K562 (cell line): ENCODE data around the gene QRICH1. TPM values are rescaled to one million over a fixed set of nuclear protein-coding genes. Genes with fewer than 3 reads are reported as not detected.

Experiments used
- ARID1B ChIP-seq: fragments of 450-650 bp; IDR thresholded peaks from 2 replicates; pipeline ENCODE4 v1.6.1; 2016; ENCODE audit warnings: antibody characterized with exemption, mild to moderate bottlenecking, inconsistent platforms
- ATF7 ChIP-seq: fragments of 450-650 bp; IDR thresholded peaks from 2 replicates; pipeline ENCODE4 v1.7.1; 2014; ENCODE audit warnings: mild to moderate bottlenecking, moderate library complexity
- BMI1 ChIP-seq: fragments of 150-350 bp; IDR thresholded peaks from 2 replicates; pipeline ENCODE4 v1.6.1; 2014; ENCODE audit warnings: low read length
- CBFA2T3 ChIP-seq: fragments of 450-650 bp; IDR thresholded peaks from 2 replicates; pipeline ENCODE4 v1.6.1; 2017
- CC2D1A ChIP-seq: fragments of 450-650 bp; IDR thresholded peaks from 2 replicates; pipeline ENCODE4 v1.6.1; 2017; ENCODE audit warnings: mild to moderate bottlenecking
- CREM ChIP-seq: IDR thresholded peaks from 2 replicates; pipeline ENCODE4 v1.6.1; 2014; ENCODE audit warnings: antibody characterized with exemption, low read depth
- FOXK2 ChIP-seq, 2 experiments: fragments of 450-650 bp; IDR thresholded peaks in 1 of 2; conservative IDR thresholded peaks in 1 of 2; 2 replicates each; pipeline ENCODE4 v1.6.1; 2016; ENCODE audit warnings: low read depth in 2 of 2, mild to moderate bottlenecking in 1 of 2
- GATAD2B ChIP-seq: fragments of 450-650 bp; IDR thresholded peaks from 2 replicates; pipeline ENCODE4 v1.6.1; 2017; ENCODE audit warnings: mild to moderate bottlenecking, borderline replicate concordance
- HDAC3 ChIP-seq: fragments of 450-650 bp; IDR thresholded peaks from 2 replicates; pipeline ENCODE4 v1.6.1; 2018; ENCODE audit warnings: borderline replicate concordance, mild to moderate bottlenecking, moderate library complexity; ENCODE audit not compliant: partially characterized antibody
- HNRNPK ChIP-seq: fragments of 200-400 bp; formaldehyde crosslinking; IDR thresholded peaks from one replicate; pipeline ENCODE4 v1.6.1; 2018; ENCODE audit warnings: mild to moderate bottlenecking, low read depth, low read length; ENCODE audit not compliant: poor library complexity, severe bottlenecking
- JUND ChIP-seq, 2 experiments: IDR thresholded peaks; 2 replicates in 1 of 2; 3 replicates in 1 of 2; pipeline ENCODE4 v1.6.1; 2011; ENCODE audit warnings: borderline replicate concordance in 2 of 2, low read depth in 2 of 2, low read length in 2 of 2, improper control_type of control experiment in 1 of 2, missing biosample characterization in 1 of 2, missing genetic modification characterization in 1 of 2, missing genetic modification reagents in 1 of 2
- MEF2A ChIP-seq: IDR thresholded peaks from 2 replicates; pipeline ENCODE4 v1.6.1; 2011; ENCODE audit warnings: low read depth, mild to moderate bottlenecking, low read length, moderate library complexity; ENCODE audit not compliant: control insufficient read depth
- NCOR1 ChIP-seq: fragments of 450-650 bp; IDR thresholded peaks from 2 replicates; pipeline ENCODE4 v1.6.1; 2016; ENCODE audit warnings: mild to moderate bottlenecking, moderate library complexity
- NR2C2 ChIP-seq, 2 experiments: fragments of 200-800 bp in 1 of 2; sonication (Bioruptor generic) in 1 of 2; sonication (generic) in 1 of 2; formaldehyde crosslinking in 1 of 2; IDR thresholded peaks; 2 replicates each; pipeline versions ENCODE4 v1.6.1 to v1.8.0; 2016 to 2022; ENCODE audit warnings: mild to moderate bottlenecking in 1 of 2, missing compliant biosample characterization in 1 of 2, missing genetic modification characterization in 1 of 2, missing genetic modification reagents in 1 of 2
- POLR2AphosphoS5 ChIP-seq: IDR thresholded peaks from 2 replicates; pipeline ENCODE4 v1.6.1; 2011; ENCODE audit warnings: mild to moderate bottlenecking, low read depth, low read length, moderate library complexity; ENCODE audit not compliant: control insufficient read depth, insufficient read depth
- RCOR1 ChIP-seq, 2 experiments: IDR thresholded peaks; 2 replicates each; pipeline ENCODE4 v1.6.1; 2012; ENCODE audit warnings: low read depth in 2 of 2, low read length in 2 of 2, borderline replicate concordance in 1 of 2, improper control_type of control experiment in 1 of 2
- RFX5 ChIP-seq: IDR thresholded peaks from 2 replicates; pipeline ENCODE4 v1.6.1; 2011; ENCODE audit warnings: low read depth, mild to moderate bottlenecking, improper control_type of control experiment, low read length
- SAFB ChIP-seq: fragments of 200-400 bp; formaldehyde crosslinking; IDR thresholded peaks from 2 replicates; pipeline ENCODE4 v1.6.1; 2017; ENCODE audit warnings: low read depth, low read length, borderline replicate concordance
- SMAD4 ChIP-seq: fragments of 250-450 bp; sonication (Bioruptor Pico); conservative IDR thresholded peaks from 2 replicates; pipeline ENCODE4 v1.8.0; 2021; ENCODE audit warnings: inconsistent platforms, mild to moderate bottlenecking, moderate library complexity
- SMARCA4 ChIP-seq: fragments of 450-650 bp; IDR thresholded peaks from 2 replicates; pipeline ENCODE4 v1.6.1; 2016
- SMARCE1 ChIP-seq: fragments of 450-650 bp; IDR thresholded peaks from 2 replicates; pipeline ENCODE4 v1.7.1; 2016; ENCODE audit warnings: mild to moderate bottlenecking
- SMC3 ChIP-seq: conservative IDR thresholded peaks from 2 replicates; pipeline ENCODE4 v1.6.1; 2011; ENCODE audit warnings: low read depth, low read length, improper control_type of control experiment; ENCODE audit not compliant: insufficient read depth
- TAL1 ChIP-seq: fragments of 450-650 bp; IDR thresholded peaks from 2 replicates; pipeline ENCODE4 v1.6.1; 2016; ENCODE audit warnings: mild to moderate bottlenecking
- TBL1XR1 ChIP-seq, 2 experiments: IDR thresholded peaks; 2 replicates each; pipeline ENCODE4 v1.6.1; 2012; ENCODE audit warnings: improper control_type of control experiment in 2 of 2, low read length in 2 of 2, mild to moderate bottlenecking in 1 of 2
- TCF3 ChIP-seq: sonication (generic); formaldehyde crosslinking; IDR thresholded peaks from 2 replicates; pipeline ENCODE4 v1.4.0; 2020; ENCODE audit warnings: mild to moderate bottlenecking, missing genetic modification reagents
- ZNF77 ChIP-seq: fragments of 250-450 bp; sonication (Bioruptor Pico); IDR thresholded peaks from 2 replicates; pipeline ENCODE4 v1.5.0; 2020
- polyA plus RNA-seq, 8 experiments: library from polyadenylated mRNA; depleted of rRNA in 4 of 8; stranded (reverse) in 5 of 8; unstranded in 3 of 8; fragments of >200 nt; fragmentation: Nextera tagmentation in 2 of 8; fragmentation: Illumina TruSeq in 1 of 8; extraction: Ambion mirVana in 2 of 8; extraction: Trizol in 1 of 8; gene quantifications; 2 replicates each; pipeline versions ENCODE4 v1.2.1 to v1.2.3, GENCODE V29; 2011 to 2014; ENCODE audit warnings: inconsistent platforms in 1 of 8, missing spikeins in 1 of 8
- total RNA-seq, 7 experiments: library from RNA; depleted of rRNA in 6 of 7; stranded (reverse); fragments of >200 nt in 6 of 7; fragmentation: Illumina TruSeq in 2 of 7; extraction: Trizol in 2 of 7; gene quantifications; 2 replicates each; pipeline versions ENCODE4 v1.2.1 to v1.2.3, GENCODE V29; 2011 to 2021; ENCODE audit warnings: low replicate concordance in 1 of 7
- TF ChIP-seq, protein P1 (sequence below), 2 experiments: fragments of 200-800 bp in 1 of 2; sonication (Bioruptor generic) in 1 of 2; sonication (generic) in 1 of 2; formaldehyde crosslinking in 1 of 2; IDR thresholded peaks in 1 of 2; conservative IDR thresholded peaks in 1 of 2; 2 replicates each; pipeline versions ENCODE4 v1.5.0 to v1.6.1; 2016 to 2020; ENCODE audit warnings: missing compliant biosample characterization in 1 of 2, missing genetic modification characterization in 1 of 2, missing genetic modification reagents in 1 of 2
- TF ChIP-seq, protein P2 (sequence below): fragments of 200-800 bp; sonication (Bioruptor generic); IDR thresholded peaks from 2 replicates; pipeline ENCODE4 v1.6.1; 2017; ENCODE audit warnings: missing genetic modification characterization, missing compliant biosample characterization

Gene QRICH1
- total and polyA plus RNA-seq, 9 of the 15 experiments (the other 6 are each of a cell fraction or from before 2014, with no cell fraction given): 20.1 to 99.2 (median 56.7) TPM

DNA sequence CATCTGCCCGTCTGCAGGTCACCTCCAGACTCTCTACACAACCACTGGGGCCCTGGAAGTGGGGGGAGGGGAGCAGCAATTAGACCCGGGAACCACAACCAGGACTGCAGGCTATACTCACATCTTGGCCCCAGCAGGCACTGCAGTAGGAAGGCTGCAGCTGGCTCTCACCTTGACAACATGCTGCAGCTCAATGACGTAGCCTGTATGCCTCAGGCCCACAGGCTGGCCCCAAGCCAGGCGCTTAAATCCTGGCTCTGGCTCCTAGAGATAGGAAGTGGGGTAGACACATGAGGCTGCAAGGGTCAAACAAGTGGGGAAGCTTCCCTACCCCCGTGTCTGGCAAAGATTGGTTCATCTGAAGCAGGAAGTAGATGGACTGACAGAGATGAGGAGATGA is 4.6 kb upstream of the QRICH1 start (continued):
- TF ChIP-seq CREM (peak; percentile 78), NR2C2 (CRISPR knock-in tag; IDR thresholded peaks at IDR 0.05) (no peak), NR2C2 (tag; IDR thresholded peaks at IDR 0.05) (peak; percentile 39; the same call in 1 of the 2 replicates), ATF7 (peak; percentile 89), SAFB (no peak), TCF3 (CRISPR knock-in tag) (peak; percentile 80), HDAC3 (peak; percentile 63), ZNF77 (no peak), MEF2A (no peak), RFX5 (no peak), RCOR1 (IDR thresholded peaks at IDR 0.05; ENCODE audit: borderline replicate concordance in 1 of 2, low read depth in 2 of 2, low read length in 2 of 2) (peak; percentile 20 to 75; a peak in 2 of 4 replicates), SMARCE1 (no peak), NCOR1 (peak; percentile 87), SMARCA4 (no peak), SMC3 (no peak), CC2D1A (no peak), TBL1XR1 (IDR thresholded peaks at IDR 0.05; ENCODE audit: low read length in 2 of 2) (peak in 1 of 2 experiments; percentile 65; a peak in 2 of 4 replicates), GATAD2B (no peak), ARID1B (peak; percentile 65), BMI1 (no peak), HNRNPK (no peak), CBFA2T3 (peak; percentile 87), POLR2AphosphoS5 (peak; percentile 71), SMAD4 (CRISPR knock-in tag) (peak; percentile 97), FOXK2 (conservative IDR thresholded peaks at IDR 0.05 in 1 of 2, IDR thresholded peaks at IDR 0.05 in 1 of 2; ENCODE audit: low read depth in 2 of 2) (peak; percentile 55 to 69; a peak in 3 of 4 replicates), JUND (IDR thresholded peaks at IDR 0.05; ENCODE audit: borderline replicate concordance, low read depth, low read length) (peak; percentile 42; the same call in 1 of the 2 replicates), JUND (tag; IDR thresholded peaks at IDR 0.05; ENCODE audit: borderline replicate concordance, low read depth, low read length) (no peak; the same call in 2 of the 3 replicates), TAL1 (peak; percentile 55; the same call in 1 of the 2 replicates)
- TF ChIP-seq, protein P1, sequence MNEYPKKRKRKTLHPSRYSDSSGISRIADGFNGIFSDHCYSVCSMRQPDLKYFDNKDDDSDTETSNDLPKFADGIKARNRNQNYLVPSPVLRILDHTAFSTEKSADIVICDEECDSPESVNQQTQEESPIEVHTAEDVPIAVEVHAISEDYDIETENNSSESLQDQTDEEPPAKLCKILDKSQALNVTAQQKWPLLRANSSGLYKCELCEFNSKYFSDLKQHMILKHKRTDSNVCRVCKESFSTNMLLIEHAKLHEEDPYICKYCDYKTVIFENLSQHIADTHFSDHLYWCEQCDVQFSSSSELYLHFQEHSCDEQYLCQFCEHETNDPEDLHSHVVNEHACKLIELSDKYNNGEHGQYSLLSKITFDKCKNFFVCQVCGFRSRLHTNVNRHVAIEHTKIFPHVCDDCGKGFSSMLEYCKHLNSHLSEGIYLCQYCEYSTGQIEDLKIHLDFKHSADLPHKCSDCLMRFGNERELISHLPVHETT (CRISPR knock-in tag; conservative IDR thresholded peaks at IDR 0.05 in 1 of 2, IDR thresholded peaks at IDR 0.05 in 1 of 2): peak in 1 of 2 experiments; percentile 56; a peak in 1 of 4 replicates
- TF ChIP-seq, protein P2, sequence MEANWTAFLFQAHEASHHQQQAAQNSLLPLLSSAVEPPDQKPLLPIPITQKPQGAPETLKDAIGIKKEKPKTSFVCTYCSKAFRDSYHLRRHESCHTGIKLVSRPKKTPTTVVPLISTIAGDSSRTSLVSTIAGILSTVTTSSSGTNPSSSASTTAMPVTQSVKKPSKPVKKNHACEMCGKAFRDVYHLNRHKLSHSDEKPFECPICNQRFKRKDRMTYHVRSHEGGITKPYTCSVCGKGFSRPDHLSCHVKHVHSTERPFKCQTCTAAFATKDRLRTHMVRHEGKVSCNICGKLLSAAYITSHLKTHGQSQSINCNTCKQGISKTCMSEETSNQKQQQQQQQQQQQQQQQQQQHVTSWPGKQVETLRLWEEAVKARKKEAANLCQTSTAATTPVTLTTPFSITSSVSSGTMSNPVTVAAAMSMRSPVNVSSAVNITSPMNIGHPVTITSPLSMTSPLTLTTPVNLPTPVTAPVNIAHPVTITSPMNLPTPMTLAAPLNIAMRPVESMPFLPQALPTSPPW (CRISPR knock-in tag): peak; percentile 33; the same call in 1 of the 2 replicates
